ENCODE measurements around the gene CRACDL. TPM values are rescaled to one million over a fixed set of nuclear protein-coding genes. Genes with fewer than 3 reads are reported as not detected.

Gene CRACDL
- polyA plus RNA-seq, 1 of the 3 experiments (the other 2 are of a cell fraction): not detected

DNA sequence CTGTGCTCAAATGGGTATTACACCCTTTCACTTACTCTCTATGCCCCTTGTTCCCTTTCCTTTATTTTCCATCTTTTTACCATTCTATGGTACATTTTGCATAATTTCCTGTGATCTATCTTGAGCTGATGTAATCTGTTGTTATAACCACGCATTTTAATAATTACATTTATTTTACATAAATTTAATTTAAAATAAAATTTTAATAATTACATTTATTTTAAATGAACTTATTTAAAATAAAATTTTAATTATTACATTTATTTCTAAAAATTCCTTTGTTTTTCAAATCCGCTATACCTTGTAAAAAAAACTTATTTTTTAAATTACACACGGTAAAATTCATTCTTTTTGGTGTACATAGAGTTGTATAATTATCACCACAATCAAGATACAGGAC, 93.9 kb downstream of the CRACDL start:
- 57% methylated on average over 3 of the region's 3 CpGs for WGBS (ENCODE audit: low lambda C conversion rate)
- H3K36me3 ChIP-seq (replicated peaks in 1 of 2; ENCODE audit: control insufficient read depth in 1 of 2, insufficient read depth in 2 of 2, low read length in 1 of 2): no peaks in the 10 kb centered on the region

GRCh38 chr2:98839292-98839691, 96.7 kb downstream of the CRACDL start:
- Histone ChIP-seq H4K20me1 (ENCODE audit: insufficient read depth) (no peaks in the 10 kb centered on the region), H3K9ac (no peak overlapping the region), H3K4me1 (ENCODE audit: control insufficient read depth in 1 of 2, insufficient read depth in 2 of 2, low read depth in 1 of 2, low read length in 1 of 2) (no peaks in the 10 kb centered on the region; a peak in 1 of 4 replicates), H3K36me3 (replicated peaks in 1 of 2; ENCODE audit: control insufficient read depth in 1 of 2, insufficient read depth in 2 of 2, low read length in 1 of 2) (no peaks in the 10 kb centered on the region), H3K27ac (ENCODE audit: low read depth in 2 of 2, low read length in 1 of 2) (no peak overlapping the region), H3K4me3 (ENCODE audit: low read depth in 2 of 2, low read length in 1 of 2) (no peak overlapping the region), H3K4me2 (no peak overlapping the region), H2AFZ (ENCODE audit: low read depth) (no peak overlapping the region), H3F3A (replicated peaks; ENCODE audit: insufficient read depth) (peaks cover 3% of the 10 kb centered on the region), H3K79me2 (ENCODE audit: insufficient read depth) (no peaks in the 10 kb centered on the region), H3K9me2 (no peaks in the 10 kb centered on the region), H3K9me3 (no peaks in the 10 kb centered on the region), H3K27me3 (ENCODE audit: insufficient read depth) (no peaks in the 10 kb centered on the region)
- ChIA-PET POLR2A (no interaction called here), CTCF (interaction anchor here (0.7 to 4.8 kb wide), 5 partner anchors 8 to 190 kb away, joined by 3 to 47 read pairs (median 6); no protein-coding TSS in a partner anchor)
- TF ChIP-seq RFX5 (IDR thresholded peaks at IDR 0.05; ENCODE audit: low read length): no peak
- DNase-seq: no peak
- WGBS (ENCODE audit: low lambda C conversion rate): 28% methylated on average over 3 of the region's 3 CpGs

More for the DNA sequence above, 93.9 kb downstream of the CRACDL start:
- H3K4me2 ChIP-seq: no peak overlapping the region
- no peak for TF ChIP-seq JUND (IDR thresholded peaks at IDR 0.05)
- no peak for TF ChIP-seq NFIC (IDR thresholded peaks at IDR 0.05; ENCODE audit: borderline replicate concordance)
- H3F3A ChIP-seq (replicated peaks; ENCODE audit: insufficient read depth): peaks cover 3% of the 10 kb centered on the region
- no peak for DNase-seq
- peaks cover 0 to 5% of the 10 kb centered on the region in 2 experiments; a peak in 1 of 4 replicates for H3K4me1 ChIP-seq (ENCODE audit: control insufficient read depth in 1 of 2, insufficient read depth in 2 of 2, low read depth in 1 of 2, low read length in 1 of 2)
- no peaks in the 10 kb centered on the region for H3K27me3 ChIP-seq (ENCODE audit: insufficient read depth)
- no peak overlapping the region for H3K9ac ChIP-seq
- no peak overlapping the region for H3K4me3 ChIP-seq (ENCODE audit: low read depth in 2 of 2, low read length in 1 of 2)
- no peak overlapping the region for H3K27ac ChIP-seq (ENCODE audit: low read depth in 2 of 2, low read length in 1 of 2)
- H2AFZ ChIP-seq (ENCODE audit: low read depth): no peak overlapping the region
- H3K9me2 ChIP-seq: no peaks in the 10 kb centered on the region
- no peaks in the 10 kb centered on the region for H3K9me3 ChIP-seq
- no peaks in the 10 kb centered on the region for H4K20me1 ChIP-seq (ENCODE audit: insufficient read depth)
- no peaks in the 10 kb centered on the region for H3K79me2 ChIP-seq (ENCODE audit: insufficient read depth)
- CTCF ChIA-PET: interaction anchor here (0.7 kb wide), 1 partner anchor 10 kb away, joined by 3 read pairs; no protein-coding TSS in a partner anchor
- POLR2A ChIA-PET: no interaction called here

DNA sequence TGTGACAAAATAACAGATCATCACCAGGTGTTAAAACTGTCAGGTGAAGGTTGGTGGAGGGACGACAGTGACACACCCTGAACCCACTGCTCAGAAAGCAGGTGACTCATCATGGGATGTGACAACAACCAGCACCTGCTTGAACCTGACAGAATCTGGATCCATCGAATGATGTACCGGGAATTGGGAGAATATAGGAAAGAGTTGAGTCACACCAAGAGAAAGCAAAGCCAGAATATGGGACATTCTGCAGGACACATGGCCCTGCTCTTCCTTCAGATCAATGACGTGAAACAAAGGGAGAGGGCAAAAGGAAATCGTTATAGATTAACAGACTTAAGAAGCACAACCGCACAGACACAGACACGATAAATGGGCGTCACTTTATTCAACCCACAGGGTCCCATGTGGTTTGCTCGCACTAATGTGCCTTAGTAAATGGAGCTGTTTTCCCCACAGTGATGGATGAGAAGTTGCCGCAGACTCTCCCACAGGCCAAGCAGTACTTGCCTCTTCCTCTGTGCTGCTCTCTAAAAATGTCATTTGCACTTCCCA, 100.1 kb downstream of the CRACDL start:
- WGBS (ENCODE audit: low lambda C conversion rate): 76% methylated on average over 10 of the region's 10 CpGs
- Histone ChIP-seq H3K4me1 (ENCODE audit: control insufficient read depth in 1 of 2, insufficient read depth in 2 of 2, low read depth in 1 of 2, low read length in 1 of 2) (no peaks in the 10 kb centered on the region; a peak in 1 of 4 replicates), H3K9me2 (no peaks in the 10 kb centered on the region), H3K27ac (ENCODE audit: low read depth in 2 of 2, low read length in 1 of 2) (no peak overlapping the region), H4K20me1 (ENCODE audit: insufficient read depth) (no peaks in the 10 kb centered on the region), H3K4me3 (ENCODE audit: low read depth in 2 of 2, low read length in 1 of 2) (no peak overlapping the region), H3K9me3 (no peaks in the 10 kb centered on the region), H3K27me3 (ENCODE audit: insufficient read depth) (no peaks in the 10 kb centered on the region; the same call in 1 of the 2 replicates), H2AFZ (ENCODE audit: low read depth) (no peak overlapping the region), H3F3A (replicated peaks; ENCODE audit: insufficient read depth) (peaks cover 3% of the 10 kb centered on the region), H3K4me2 (no peak overlapping the region), H3K9ac (no peak overlapping the region), H3K79me2 (ENCODE audit: insufficient read depth) (no peaks in the 10 kb centered on the region), H3K36me3 (replicated peaks in 1 of 2; ENCODE audit: control insufficient read depth in 1 of 2, insufficient read depth in 2 of 2, low read length in 1 of 2) (no peaks in the 10 kb centered on the region)
- POLR2A ChIA-PET: no interaction called here
- TF ChIP-seq RCOR1 (IDR thresholded peaks at IDR 0.05; ENCODE audit: low read length) (no peak), FOXJ3 (CRISPR knock-in tag; IDR thresholded peaks at IDR 0.05) (no peak), MXI1 (IDR thresholded peaks at IDR 0.05; ENCODE audit: low read depth, low read length) (no peak), POLR2AphosphoS5 (IDR thresholded peaks at IDR 0.05; ENCODE audit: low read depth, low read length) (no peak), SIN3A (IDR thresholded peaks at IDR 0.05; ENCODE audit: borderline replicate concordance, low read depth, low read length) (no peak), GATA2 (CRISPR knock-in tag; IDR thresholded peaks at IDR 0.05) (no peak), USF1 (IDR thresholded peaks at IDR 0.05; ENCODE audit: borderline replicate concordance, low read depth) (no peak), EZH2phosphoT487 (IDR thresholded peaks at IDR 0.05; ENCODE audit: borderline replicate concordance, low read depth) (no peak), MEF2A (IDR thresholded peaks at IDR 0.05; ENCODE audit: borderline replicate concordance, low read depth) (no peak), RAD21 (IDR thresholded peaks at IDR 0.05; ENCODE audit: low read length) (no peak), TEAD4 (IDR thresholded peaks at IDR 0.05; ENCODE audit: borderline replicate concordance, insufficient read depth) (no peak), FOXM1 (IDR thresholded peaks at IDR 0.05; ENCODE audit: low read depth) (no peak), RXRA (IDR thresholded peaks at IDR 0.05; ENCODE audit: borderline replicate concordance, low read depth) (no peak), NFIC (IDR thresholded peaks at IDR 0.05; ENCODE audit: borderline replicate concordance) (no peak), NRF1 (IDR thresholded peaks at IDR 0.05; ENCODE audit: low read depth, low read length) (no peak), EP300 (IDR thresholded peaks at IDR 0.05; ENCODE audit: borderline replicate concordance in 1 of 2, low read depth in 1 of 2, low read length in 1 of 2) (no peak)
- TF ChIP-seq, protein P1, sequence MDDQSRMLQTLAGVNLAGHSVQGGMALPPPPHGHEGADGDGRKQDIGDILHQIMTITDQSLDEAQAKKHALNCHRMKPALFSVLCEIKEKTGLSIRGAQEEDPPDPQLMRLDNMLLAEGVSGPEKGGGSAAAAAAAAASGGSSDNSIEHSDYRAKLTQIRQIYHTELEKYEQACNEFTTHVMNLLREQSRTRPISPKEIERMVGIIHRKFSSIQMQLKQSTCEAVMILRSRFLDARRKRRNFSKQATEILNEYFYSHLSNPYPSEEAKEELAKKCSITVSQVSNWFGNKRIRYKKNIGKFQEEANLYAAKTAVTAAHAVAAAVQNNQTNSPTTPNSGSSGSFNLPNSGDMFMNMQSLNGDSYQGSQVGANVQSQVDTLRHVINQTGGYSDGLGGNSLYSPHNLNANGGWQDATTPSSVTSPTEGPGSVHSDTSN (IDR thresholded peaks at IDR 0.05): no peak
- TF ChIP-seq, protein P2, sequence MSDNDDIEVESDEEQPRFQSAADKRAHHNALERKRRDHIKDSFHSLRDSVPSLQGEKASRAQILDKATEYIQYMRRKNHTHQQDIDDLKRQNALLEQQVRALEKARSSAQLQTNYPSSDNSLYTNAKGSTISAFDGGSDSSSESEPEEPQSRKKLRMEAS (IDR thresholded peaks at IDR 0.05; ENCODE audit: low read depth): no peak
- CTCF ChIA-PET: interaction anchor here (0.6 to 2.8 kb wide), 6 partner anchors 10 to 235 kb away, joined by 3 to 18 read pairs (median 4); no protein-coding TSS in a partner anchor
- DNase-seq: no peak

Measured in SK-N-SH (cell line).